GM23338 (cell line): ENCODE measurements around the gene OR51S1.

Experiments
- EZH2 ChIP-seq: fragments of 200-600 bp; sonication (generic); IDR thresholded peaks from one replicate; pipeline ENCODE4 v1.8.0; 2017; ENCODE audit warnings: antibody characterized with exemption, mild to moderate bottlenecking, low read depth; ENCODE audit not compliant: unreplicated experiment
- POLR2AphosphoS5 ChIP-seq: IDR thresholded peaks from 2 replicates; pipeline ENCODE4 v1.6.1; 2016; ENCODE audit warnings: antibody characterized with exemption, low read depth
- ZNF114 ChIP-seq: fragments of 250-450 bp; sonication (Bioruptor Pico); IDR thresholded peaks from 2 replicates; pipeline ENCODE4 v1.5.0; 2020; ENCODE audit warnings: mild to moderate bottlenecking, moderate library complexity
- TF ChIP-seq, protein P1 (sequence below), 2 experiments: fragments of 200-600 bp in 1 of 2; sonication (generic) in 1 of 2; conservative IDR thresholded peaks; 2 replicates each; pipeline versions ENCODE4 v1.5.1 to v1.6.1; 2016 to 2017; ENCODE audit warnings: antibody characterized with exemption in 2 of 2, low read depth in 2 of 2, mild to moderate bottlenecking in 2 of 2, moderate library complexity in 1 of 2

GRCh38 chr11:4798427-4799183, 50.4 kb downstream of the OR51S1 start:
- no peak for TF ChIP-seq POLR2AphosphoS5
- TF ChIP-seq, protein P1, sequence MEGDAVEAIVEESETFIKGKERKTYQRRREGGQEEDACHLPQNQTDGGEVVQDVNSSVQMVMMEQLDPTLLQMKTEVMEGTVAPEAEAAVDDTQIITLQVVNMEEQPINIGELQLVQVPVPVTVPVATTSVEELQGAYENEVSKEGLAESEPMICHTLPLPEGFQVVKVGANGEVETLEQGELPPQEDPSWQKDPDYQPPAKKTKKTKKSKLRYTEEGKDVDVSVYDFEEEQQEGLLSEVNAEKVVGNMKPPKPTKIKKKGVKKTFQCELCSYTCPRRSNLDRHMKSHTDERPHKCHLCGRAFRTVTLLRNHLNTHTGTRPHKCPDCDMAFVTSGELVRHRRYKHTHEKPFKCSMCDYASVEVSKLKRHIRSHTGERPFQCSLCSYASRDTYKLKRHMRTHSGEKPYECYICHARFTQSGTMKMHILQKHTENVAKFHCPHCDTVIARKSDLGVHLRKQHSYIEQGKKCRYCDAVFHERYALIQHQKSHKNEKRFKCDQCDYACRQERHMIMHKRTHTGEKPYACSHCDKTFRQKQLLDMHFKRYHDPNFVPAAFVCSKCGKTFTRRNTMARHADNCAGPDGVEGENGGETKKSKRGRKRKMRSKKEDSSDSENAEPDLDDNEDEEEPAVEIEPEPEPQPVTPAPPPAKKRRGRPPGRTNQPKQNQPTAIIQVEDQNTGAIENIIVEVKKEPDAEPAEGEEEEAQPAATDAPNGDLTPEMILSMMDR (conservative IDR thresholded peaks at IDR 0.05; ENCODE audit: low read depth in 2 of 2), result no peak
- no peak for TF ChIP-seq EZH2
- TF ChIP-seq ZNF114 (CRISPR knock-in tag), result no peak
